ENCODE results near the gene SLC6A9. TPM values are rescaled to one million over a fixed set of nuclear protein-coding genes. Genes with fewer than 3 reads are reported as not detected.

The SLC6A9 gene
- total and polyA plus RNA-seq, 2 donors (not counting 1 experiment from before 2014, with no cell fraction given), result 0.28 to 5.5 TPM

GRCh38 chr1:44059212-44059611, 27.9 kb upstream of the SLC6A9 start:
- DNase-seq (no peak), ATAC-seq (ENCODE audit: low read depth) (no peak)
- no peaks in the 10 kb centered on the region for H4K20me1 ChIP-seq (ENCODE audit: control insufficient read depth, insufficient read depth, low read length, poor library complexity, severe bottlenecking)
- H3K27ac ChIP-seq (ENCODE audit: low read length in 2 of 2), result no peak overlapping the region
- no peaks in the 10 kb centered on the region for H3K9me3 ChIP-seq (ENCODE audit: control extremely low read depth in 1 of 3, control insufficient read depth in 2 of 3, insufficient read depth in 1 of 3, low read length in 2 of 3)
- no peaks in the 10 kb centered on the region for H3K4me1 ChIP-seq (ENCODE audit: control insufficient read depth in 2 of 2, insufficient read depth in 2 of 2, low read length in 2 of 2)
- ChIA-PET POLR2A (no interaction called here), CTCF (no interaction called here)
- H3K4me2 ChIP-seq (replicated peaks; ENCODE audit: low read depth, low read length, poor library complexity, severe bottlenecking), result no peak overlapping the region
- no peaks in the 10 kb centered on the region for H3K79me2 ChIP-seq (ENCODE audit: control insufficient read depth, insufficient read depth, low read length)
- no peak overlapping the region for H3K4me3 ChIP-seq (ENCODE audit: control extremely low read depth in 1 of 5, extremely low read depth in 1 of 5, insufficient read depth in 1 of 5, low read depth in 2 of 5, low read length in 4 of 5)
- H3K36me3 ChIP-seq (replicated peaks in 1 of 2; ENCODE audit: control extremely low read depth in 1 of 2, control insufficient read depth in 1 of 2, extremely low read depth in 1 of 2, insufficient read depth in 2 of 2, low read length in 1 of 2), result no peaks in the 10 kb centered on the region
- WGBS (ENCODE audit: insufficient coverage), result 100% methylated on average over 1 of the region's 1 CpG
- no peaks in the 10 kb centered on the region for H3K27me3 ChIP-seq (replicated peaks in 1 of 4; ENCODE audit: control extremely low read depth in 1 of 4, control insufficient read depth in 3 of 4, insufficient read depth in 4 of 4, low read length in 3 of 4)
- H2AFZ ChIP-seq (ENCODE audit: insufficient read depth, low read depth, low read length, poor library complexity, severe bottlenecking), result no peak overlapping the region
- TF ChIP-seq CTCF (IDR thresholded peaks at IDR 0.05) (no peak), EZH2 (IDR thresholded peaks at IDR 0.05; ENCODE audit: borderline replicate concordance, insufficient read depth, low read depth, low read length, poor library complexity, severe bottlenecking) (no peak)
- Mint-ChIP-seq H3K9me3 (ENCODE audit: insufficient read depth) (no peaks in the 10 kb centered on the region), H3K27me3 (peaks cover 5% of the 10 kb centered on the region), H3K27ac (no peak overlapping the region), H3K4me1 (no peaks in the 10 kb centered on the region), H3K4me3 (no peak overlapping the region)
- no peak overlapping the region for H3K9ac ChIP-seq (ENCODE audit: low read length)
- intact Hi-C loops (cut with micrococcal nuclease), result no loop called here

GRCh38 chr1:44057293-44057692, 26.0 kb upstream of the SLC6A9 start:
- no peaks in the 10 kb centered on the region for H3K79me2 ChIP-seq (ENCODE audit: control insufficient read depth, insufficient read depth, low read length)
- ATAC-seq (ENCODE audit: low read depth) (no peak), DNase-seq (no peak)
- H3K4me1 ChIP-seq (ENCODE audit: control insufficient read depth in 2 of 2, insufficient read depth in 2 of 2, low read length in 2 of 2), result no peaks in the 10 kb centered on the region
- WGBS (ENCODE audit: insufficient coverage), result no CpG with 5 or more reads among the region's 1 CpG
- no peaks in the 10 kb centered on the region for H3K9me3 Mint-ChIP-seq (ENCODE audit: insufficient read depth)
- peaks cover 5% of the 10 kb centered on the region for H3K27me3 Mint-ChIP-seq
- intact Hi-C loops (cut with micrococcal nuclease), result no loop called here
- no peaks in the 10 kb centered on the region for H3K9me3 ChIP-seq (ENCODE audit: control extremely low read depth in 1 of 3, control insufficient read depth in 2 of 3, insufficient read depth in 1 of 3, low read length in 2 of 3)
- no peak for TF ChIP-seq EZH2 (IDR thresholded peaks at IDR 0.05; ENCODE audit: borderline replicate concordance, insufficient read depth, low read depth, low read length, poor library complexity, severe bottlenecking)
- no peak for TF ChIP-seq CTCF (IDR thresholded peaks at IDR 0.05)
- no peak overlapping the region for H3K27ac Mint-ChIP-seq
- no peak overlapping the region for H3K4me3 ChIP-seq (ENCODE audit: control extremely low read depth in 1 of 5, extremely low read depth in 1 of 5, insufficient read depth in 1 of 5, low read depth in 2 of 5, low read length in 4 of 5)
- ChIA-PET POLR2A (no interaction called here), CTCF (interaction anchor here (1.0 to 2.8 kb wide), 3 partner anchors 9 to 27 kb away, joined by 3 to 10 read pairs (median 10); no protein-coding TSS in a partner anchor)
- H2AFZ ChIP-seq (ENCODE audit: insufficient read depth, low read depth, low read length, poor library complexity, severe bottlenecking), result no peak overlapping the region
- H3K27ac ChIP-seq (ENCODE audit: low read length in 2 of 2), result no peak overlapping the region
- H3K27me3 ChIP-seq (replicated peaks in 1 of 4; ENCODE audit: control extremely low read depth in 1 of 4, control insufficient read depth in 3 of 4, insufficient read depth in 4 of 4, low read length in 3 of 4), result no peaks in the 10 kb centered on the region
- no peak overlapping the region for H3K4me3 Mint-ChIP-seq
- H3K36me3 ChIP-seq (replicated peaks in 1 of 2; ENCODE audit: control extremely low read depth in 1 of 2, control insufficient read depth in 1 of 2, extremely low read depth in 1 of 2, insufficient read depth in 2 of 2, low read length in 1 of 2), result no peaks in the 10 kb centered on the region
- no peaks in the 10 kb centered on the region for H4K20me1 ChIP-seq (ENCODE audit: control insufficient read depth, insufficient read depth, low read length, poor library complexity, severe bottlenecking)
- H3K4me1 Mint-ChIP-seq, result no peaks in the 10 kb centered on the region
- H3K4me2 ChIP-seq (replicated peaks; ENCODE audit: low read depth, low read length, poor library complexity, severe bottlenecking), result no peak overlapping the region
- no peak overlapping the region for H3K9ac ChIP-seq (ENCODE audit: low read length)

Measured in B cell (primary cell).